Endodermal cell (in vitro differentiated cells): ENCODE data around the gene ARL4C. TPM values are rescaled to one million over a fixed set of nuclear protein-coding genes. Genes with fewer than 3 reads are reported as not detected.

ENCODE experiments used
- DNase-seq: peaks from one replicate; pipeline ENCODE4 v3.0.0-alpha.2; 2017
- H3K27ac ChIP-seq: 2 replicates; pipeline ENCODE4 v1.5.1; 2013; ENCODE audit warnings: mild to moderate bottlenecking, low read depth, low read length, moderate library complexity
- H3K27me3 ChIP-seq: 2 replicates; pipeline ENCODE4 v1.6.1; 2013; ENCODE audit warnings: mild to moderate bottlenecking, low read length, moderate library complexity; ENCODE audit not compliant: insufficient read depth, control insufficient read depth, poor library complexity, severe bottlenecking
- H3K36me3 ChIP-seq: 2 replicates; pipeline ENCODE4 v1.7.0; 2013; ENCODE audit warnings: mild to moderate bottlenecking, low read length, moderate library complexity; ENCODE audit not compliant: control insufficient read depth, insufficient read depth
- H3K4me1 ChIP-seq: one replicate; pipeline ENCODE4 v1.7.0; 2013; ENCODE audit warnings: low read length; ENCODE audit not compliant: control insufficient read depth, insufficient read depth
- H3K4me3 ChIP-seq: 2 replicates; pipeline ENCODE4 v1.5.1; 2013; ENCODE audit warnings: mild to moderate bottlenecking, low read length, moderate library complexity
- H3K9ac ChIP-seq: 2 replicates; pipeline ENCODE4 v1.6.1; 2013; ENCODE audit warnings: mild to moderate bottlenecking, low read length, moderate library complexity; ENCODE audit not compliant: poor library complexity, severe bottlenecking; ENCODE audit errors: extremely low read depth
- H3K9me3 ChIP-seq: 2 replicates; pipeline ENCODE4 v1.6.1; 2013; ENCODE audit warnings: mild to moderate bottlenecking, low read length, moderate library complexity; ENCODE audit not compliant: control insufficient read depth
- H3K27ac Mint-ChIP-seq: 2 replicates; pipeline ENCODE4 v1.8.0; 2020; ENCODE audit warnings: mixed read lengths
- H3K27me3 Mint-ChIP-seq: 2 replicates; pipeline ENCODE4 v1.8.0; 2021; ENCODE audit warnings: mild to moderate bottlenecking, mixed read lengths; ENCODE audit not compliant: insufficient read depth
- H3K36me3 Mint-ChIP-seq: 2 replicates; pipeline ENCODE4 v1.8.0; 2020; ENCODE audit warnings: low read depth, mixed read lengths
- H3K4me1 Mint-ChIP-seq: 2 replicates; pipeline ENCODE4 v1.8.0; 2020; ENCODE audit warnings: mixed read lengths
- H3K4me3 Mint-ChIP-seq: 2 replicates; pipeline ENCODE4 v1.8.0; 2020; ENCODE audit warnings: mild to moderate bottlenecking, moderate library complexity, mixed read lengths
- H3K9me3 Mint-ChIP-seq: 2 replicates; pipeline ENCODE4 v1.8.0; 2020; ENCODE audit warnings: mild to moderate bottlenecking, mixed read lengths
- CTCF ChIP-seq: fragments of 200-600 bp; sonication (generic); conservative IDR thresholded peaks from 2 replicates; pipeline ENCODE4 v1.5.0; 2021; ENCODE audit warnings: antibody characterized with exemption, mild to moderate bottlenecking
- WGBS, 2 experiments: methylation state at CpG; one replicate each; pipeline versions ENCODE4 v1.1.5 to v1.1.7; 2013; ENCODE audit warnings: missing lambda C conversion rate in 2 of 2, mixed read lengths in 1 of 2; ENCODE audit not compliant: insufficient coverage in 1 of 2, insufficient read length in 1 of 2; 5-methylcytosine and 5-hydroxymethylcytosine counted together
- total RNA-seq, 2 donors: library from RNA; stranded (reverse); fragmentation: NEBNext Ultra II Directional in 1 of 2; extraction: Animal tissue kit (Norgen Biotek cat#: 25700) in 1 of 2; gene quantifications; 2 replicates in 1 of 2; 3 replicates in 1 of 2; pipeline ENCODE4 v1.2.1, GENCODE V29; 2021

Gene ARL4C
- total RNA-seq, 2 donors from 2014 or later = 9.3 to 21.7 TPM

GRCh38 chr2:234447189-234447588 lies 49.7 kb downstream of the ARL4C start:
- Mint-ChIP-seq H3K9me3 (no peaks in the 10 kb centered on the region), H3K4me1 (peaks cover 42% of the 10 kb centered on the region), H3K27ac (peak overlapping the region; percentile 64), H3K27me3 (peaks cover 11% of the 10 kb centered on the region), H3K36me3 (no peaks in the 10 kb centered on the region), H3K4me3 (no peak overlapping the region)
- Histone ChIP-seq H3K9ac (no peak overlapping the region), H3K4me3 (no peak overlapping the region), H3K36me3 (no peaks in the 10 kb centered on the region), H3K27ac (peak overlapping the region; percentile 95), H3K4me1 (peaks cover 7% of the 10 kb centered on the region), H3K9me3 (no peaks in the 10 kb centered on the region), H3K27me3 (no peaks in the 10 kb centered on the region)
- 95 to 100% methylated on average over 5 to 6 of the region's 6 CpGs for WGBS, 2 experiments
- DNase-seq = no peak
- TF ChIP-seq CTCF = no peak

GRCh38 chr2:234446404-234447076 lies 50.3 kb downstream of the ARL4C start:
- peaks cover 11% of the 10 kb centered on the region for H3K27me3 Mint-ChIP-seq
- Histone ChIP-seq H3K4me1 (peaks cover 7% of the 10 kb centered on the region), H3K4me3 (no peak overlapping the region), H3K9ac (no peak overlapping the region), H3K27me3 (no peaks in the 10 kb centered on the region), H3K9me3 (no peaks in the 10 kb centered on the region), H3K36me3 (no peaks in the 10 kb centered on the region), H3K27ac (no peak overlapping the region)
- 89 to 93% methylated on average over 7 to 18 of the region's 18 CpGs for WGBS, 2 experiments
- TF ChIP-seq CTCF = no peak
- no peak overlapping the region for H3K4me3 Mint-ChIP-seq
- H3K36me3 Mint-ChIP-seq = no peaks in the 10 kb centered on the region
- H3K9me3 Mint-ChIP-seq = no peaks in the 10 kb centered on the region
- H3K27ac Mint-ChIP-seq = no peak overlapping the region
- H3K4me1 Mint-ChIP-seq = peaks cover 36% of the 10 kb centered on the region
- no peak for DNase-seq

- H3K9me3 Mint-ChIP-seq = no peaks in the 10 kb centered on the region
- H3K9me3 ChIP-seq = no peaks in the 10 kb centered on the region
- H3K27ac Mint-ChIP-seq = no peak overlapping the region
- TF ChIP-seq CTCF = no peak
- no peak overlapping the region for H3K9ac ChIP-seq
- H3K27me3 Mint-ChIP-seq = peaks cover 11% of the 10 kb centered on the region
- no peak overlapping the region for H3K27ac ChIP-seq
- peaks cover 7% of the 10 kb centered on the region for H3K4me1 ChIP-seq
- 94% methylated on average over 5 to 10 of the region's 10 CpGs for WGBS, 2 experiments
- H3K4me1 Mint-ChIP-seq = peaks cover 25% of the 10 kb centered on the region
- no peaks in the 10 kb centered on the region for H3K27me3 ChIP-seq
- DNase-seq = peak; percentile 10
- no peaks in the 10 kb centered on the region for H3K36me3 ChIP-seq
- H3K36me3 Mint-ChIP-seq = no peaks in the 10 kb centered on the region
- no peak overlapping the region for H3K4me3 ChIP-seq
- H3K4me3 Mint-ChIP-seq = no peak overlapping the region
Measured at GRCh38 chr2:234444893-234445292, 52.0 kb downstream of the ARL4C start.
